Measurements from ENCODE around the gene POU2F2. TPM values are rescaled to one million over a fixed set of nuclear protein-coding genes. Genes with fewer than 3 reads are reported as not detected.

Gene POU2F2
- total RNA-seq, 5 donors from 2014 or later (not counting 1 experiment from before 2014, with no cell fraction given): 27.9 to 71.7 (median 59.5) TPM

- ChIA-PET POLR2A (no interaction called here), CTCF (no interaction called here)
- no peaks in the 10 kb centered on the region for H3K27me3 Mint-ChIP-seq
- Histone ChIP-seq H3K4me1 (ENCODE audit: control insufficient read depth in 1 of 2, extremely low read depth in 1 of 2, insufficient read depth in 2 of 2, low read length in 2 of 2) (peaks cover 0 to 4% of the 10 kb centered on the region in 2 experiments), H3K36me3 (ENCODE audit: control insufficient read depth in 2 of 2, extremely low read depth in 1 of 2, insufficient read depth in 1 of 2, low read length in 1 of 2) (peaks cover 7 to 39% of the 10 kb centered on the region in 2 donors), H3K9me3 (no peaks in the 10 kb centered on the region), H3K4me3 (ENCODE audit: control insufficient read depth in 1 of 2, extremely low read depth in 1 of 2, low read length in 1 of 2) (no peak overlapping the region), H3K27ac (ENCODE audit: low read length) (no peak overlapping the region), H3K27me3 (replicated peaks in 1 of 2; ENCODE audit: control insufficient read depth in 2 of 2, extremely low read depth in 1 of 2, insufficient read depth in 2 of 2, low read length in 1 of 2) (no peaks in the 10 kb centered on the region)
- H3K4me3 Mint-ChIP-seq: no peak overlapping the region
- H3K36me3 Mint-ChIP-seq: peaks cover 25% of the 10 kb centered on the region
- DNase-seq (no peak), ATAC-seq (replicated peaks in 1 of 4) (no peak)
- 100% methylated on average over 1 of the region's 3 CpGs for WGBS (ENCODE audit: insufficient coverage)
- peaks cover 13 to 34% (median 19%) of the 10 kb centered on the region in 3 donors for H3K4me1 Mint-ChIP-seq
- H3K27ac Mint-ChIP-seq: peak overlapping the region; percentile 80 to 81
- H3K9me3 Mint-ChIP-seq: no peaks in the 10 kb centered on the region
These were observed 20.4 kb downstream of the POU2F2 start for GRCh38 chr19:42111811-42112210.

- Histone ChIP-seq H3K36me3 (ENCODE audit: control insufficient read depth in 2 of 2, extremely low read depth in 1 of 2, insufficient read depth in 1 of 2, low read length in 1 of 2) (peaks cover 4 to 36% of the 10 kb centered on the region in 2 donors), H3K27me3 (replicated peaks in 1 of 2; ENCODE audit: control insufficient read depth in 2 of 2, extremely low read depth in 1 of 2, insufficient read depth in 2 of 2, low read length in 1 of 2) (no peaks in the 10 kb centered on the region), H3K27ac (ENCODE audit: low read length) (no peak overlapping the region), H3K4me1 (ENCODE audit: control insufficient read depth in 1 of 2, extremely low read depth in 1 of 2, insufficient read depth in 2 of 2, low read length in 2 of 2) (peaks cover 0 to 4% of the 10 kb centered on the region in 2 experiments), H3K9me3 (no peaks in the 10 kb centered on the region), H3K4me3 (ENCODE audit: control insufficient read depth in 1 of 2, extremely low read depth in 1 of 2, low read length in 1 of 2) (no peak overlapping the region)
- peaks cover 21% of the 10 kb centered on the region for H3K36me3 Mint-ChIP-seq
- H3K27me3 Mint-ChIP-seq: no peaks in the 10 kb centered on the region
- CTCF ChIA-PET: interaction anchor here in 1 of 2 donors (0.6 kb wide), 1 partner anchor 64 kb away, joined by 3 read pairs; no protein-coding TSS in a partner anchor
- H3K4me3 Mint-ChIP-seq: no peak overlapping the region
- ATAC-seq (replicated peaks in 1 of 4) (no peak), DNase-seq (no peak)
- WGBS (ENCODE audit: insufficient coverage): 88% methylated on average over 1 of the region's 1 CpG
- peaks cover 13 to 34% (median 19%) of the 10 kb centered on the region in 3 donors for H3K4me1 Mint-ChIP-seq
- peak overlapping the region; percentile 80 to 81 for H3K27ac Mint-ChIP-seq
- POLR2A ChIA-PET: no interaction called here
- no peaks in the 10 kb centered on the region for H3K9me3 Mint-ChIP-seq
These were observed 20.9 kb downstream of the POU2F2 start for GRCh38 chr19:42111384-42111783.

- H3K27me3 Mint-ChIP-seq: no peaks in the 10 kb centered on the region
- Histone ChIP-seq H3K36me3 (ENCODE audit: control insufficient read depth in 2 of 2, extremely low read depth in 1 of 2, insufficient read depth in 1 of 2, low read length in 1 of 2) (peaks cover 2 to 29% of the 10 kb centered on the region in 2 donors), H3K27me3 (replicated peaks in 1 of 2; ENCODE audit: control insufficient read depth in 2 of 2, extremely low read depth in 1 of 2, insufficient read depth in 2 of 2, low read length in 1 of 2) (no peaks in the 10 kb centered on the region), H3K4me3 (ENCODE audit: control insufficient read depth in 1 of 2, extremely low read depth in 1 of 2, low read length in 1 of 2) (no peak overlapping the region), H3K9me3 (no peaks in the 10 kb centered on the region), H3K4me1 (ENCODE audit: control insufficient read depth in 1 of 2, extremely low read depth in 1 of 2, insufficient read depth in 2 of 2, low read length in 2 of 2) (peaks cover 0 to 4% of the 10 kb centered on the region in 2 experiments), H3K27ac (ENCODE audit: low read length) (no peak overlapping the region)
- no CpG with 5 or more reads among the region's 1 CpG for WGBS (ENCODE audit: insufficient coverage)
- CTCF ChIA-PET: interaction anchor here in 1 of 2 donors (0.6 to 1.4 kb wide), 3 partner anchors 30 to 186 kb away, joined by 3 to 4 read pairs (median 3); no protein-coding TSS in a partner anchor
- peaks cover 11 to 29% (median 19%) of the 10 kb centered on the region in 3 donors for H3K4me1 Mint-ChIP-seq
- DNase-seq: no peak
- H3K36me3 Mint-ChIP-seq: peaks cover 14% of the 10 kb centered on the region
- ATAC-seq (replicated peaks in 1 of 4): no peak
- no peak overlapping the region for H3K4me3 Mint-ChIP-seq
- H3K27ac Mint-ChIP-seq: peak overlapping the region; percentile 80 to 81
- POLR2A ChIA-PET: no interaction called here
- no peaks in the 10 kb centered on the region for H3K9me3 Mint-ChIP-seq
These were observed 21.6 kb downstream of the POU2F2 start for GRCh38 chr19:42110658-42111057.

GRCh38 chr19:42109896-42110295 is 22.4 kb downstream of the POU2F2 start:
- ATAC-seq (replicated peaks in 1 of 4) (no peak), DNase-seq (no peak)
- H3K27me3 ChIP-seq (replicated peaks in 1 of 2; ENCODE audit: control insufficient read depth in 2 of 2, extremely low read depth in 1 of 2, insufficient read depth in 2 of 2, low read length in 1 of 2): no peaks in the 10 kb centered on the region
- WGBS (ENCODE audit: insufficient coverage): no CpG with 5 or more reads among the region's 3 CpGs
- H3K9me3 Mint-ChIP-seq: no peaks in the 10 kb centered on the region
- no peak overlapping the region for H3K27ac ChIP-seq (ENCODE audit: low read length)
- no peak overlapping the region for H3K4me3 Mint-ChIP-seq
- CTCF ChIA-PET: interaction anchor here (0.6 to 2.0 kb wide), 5 partner anchors 23 to 331 kb away, joined by 3 to 8 read pairs (median 4); no protein-coding TSS in a partner anchor
- H3K4me1 Mint-ChIP-seq: peaks cover 8 to 24% (median 19%) of the 10 kb centered on the region in 3 donors
- H3K36me3 Mint-ChIP-seq: peaks cover 13% of the 10 kb centered on the region
- peaks cover 0 to 4% of the 10 kb centered on the region in 2 experiments for H3K4me1 ChIP-seq (ENCODE audit: control insufficient read depth in 1 of 2, extremely low read depth in 1 of 2, insufficient read depth in 2 of 2, low read length in 2 of 2)
- no peaks in the 10 kb centered on the region for H3K9me3 ChIP-seq
- peaks cover 2 to 25% of the 10 kb centered on the region in 2 donors for H3K36me3 ChIP-seq (ENCODE audit: control insufficient read depth in 2 of 2, extremely low read depth in 1 of 2, insufficient read depth in 1 of 2, low read length in 1 of 2)
- no peak overlapping the region for H3K4me3 ChIP-seq (ENCODE audit: control insufficient read depth in 1 of 2, extremely low read depth in 1 of 2, low read length in 1 of 2)
- no peaks in the 10 kb centered on the region for H3K27me3 Mint-ChIP-seq
- H3K27ac Mint-ChIP-seq: no peak overlapping the region
- POLR2A ChIA-PET: no interaction called here

GRCh38 chr19:42108527-42109389 is 23.5 kb downstream of the POU2F2 start:
- Mint-ChIP-seq H3K27ac (peak overlapping the region; percentile 29 to 69), H3K9me3 (no peaks in the 10 kb centered on the region), H3K36me3 (peaks cover 11% of the 10 kb centered on the region), H3K4me3 (no peak overlapping the region), H3K27me3 (no peaks in the 10 kb centered on the region), H3K4me1 (peaks cover 8 to 20% (median 18%) of the 10 kb centered on the region in 3 donors)
- no peaks in the 10 kb centered on the region for H3K27me3 ChIP-seq (replicated peaks in 1 of 2; ENCODE audit: control insufficient read depth in 2 of 2, extremely low read depth in 1 of 2, insufficient read depth in 2 of 2, low read length in 1 of 2)
- ATAC-seq (replicated peaks in 1 of 4): peak; percentile 96 to 99 (median 98)
- 23% methylated on average over 7 of the region's 16 CpGs for WGBS (ENCODE audit: insufficient coverage)
- H3K9me3 ChIP-seq: no peaks in the 10 kb centered on the region
- H3K36me3 ChIP-seq (ENCODE audit: control insufficient read depth in 2 of 2, extremely low read depth in 1 of 2, insufficient read depth in 1 of 2, low read length in 1 of 2): peaks cover 2 to 21% of the 10 kb centered on the region in 2 donors
- ChIA-PET POLR2A (no interaction called here), CTCF (interaction anchor here (0.6 to 2.0 kb wide), 12 partner anchors 14 to 332 kb away, joined by 3 to 8 read pairs (median 3); partner anchors contain the start of gene ZNF574 (in 1 of the 2))
- no peak overlapping the region for H3K4me3 ChIP-seq (ENCODE audit: control insufficient read depth in 1 of 2, extremely low read depth in 1 of 2, low read length in 1 of 2)
- H3K27ac ChIP-seq (ENCODE audit: low read length): no peak overlapping the region
- peaks cover 0 to 4% of the 10 kb centered on the region in 2 experiments for H3K4me1 ChIP-seq (ENCODE audit: control insufficient read depth in 1 of 2, extremely low read depth in 1 of 2, insufficient read depth in 2 of 2, low read length in 2 of 2)
- peak; percentile 64 to 95 (median 86) for DNase-seq

GRCh38 chr19:42105368-42105767 is 26.9 kb downstream of the POU2F2 start:
- H3K9me3 Mint-ChIP-seq: no peaks in the 10 kb centered on the region
- Histone ChIP-seq H3K36me3 (ENCODE audit: control insufficient read depth in 2 of 2, extremely low read depth in 1 of 2, insufficient read depth in 1 of 2, low read length in 1 of 2) (peaks cover 0 to 15% of the 10 kb centered on the region in 2 donors), H3K9me3 (no peaks in the 10 kb centered on the region), H3K27me3 (replicated peaks in 1 of 2; ENCODE audit: control insufficient read depth in 2 of 2, extremely low read depth in 1 of 2, insufficient read depth in 2 of 2, low read length in 1 of 2) (no peaks in the 10 kb centered on the region), H3K4me3 (ENCODE audit: control insufficient read depth in 1 of 2, extremely low read depth in 1 of 2, low read length in 1 of 2) (no peak overlapping the region), H3K27ac (ENCODE audit: low read length) (no peak overlapping the region), H3K4me1 (ENCODE audit: control insufficient read depth in 1 of 2, extremely low read depth in 1 of 2, insufficient read depth in 2 of 2, low read length in 2 of 2) (peaks cover 0 to 4% of the 10 kb centered on the region in 2 experiments)
- peaks cover 8 to 10% (median 9%) of the 10 kb centered on the region in 3 donors for H3K4me1 Mint-ChIP-seq
- CTCF ChIA-PET: no interaction called here
- no peak for ATAC-seq (replicated peaks in 1 of 4)
- no peak for DNase-seq
- WGBS (ENCODE audit: insufficient coverage): no CpG with 5 or more reads among the region's 2 CpGs
- no peaks in the 10 kb centered on the region for H3K27me3 Mint-ChIP-seq
- POLR2A ChIA-PET: no interaction called here
- H3K36me3 Mint-ChIP-seq: peaks cover 15% of the 10 kb centered on the region
- no peak overlapping the region for H3K4me3 Mint-ChIP-seq
- peak overlapping the region in 1 of 2 donors; percentile 8 for H3K27ac Mint-ChIP-seq

All from T-cell (primary cell).